Tibial nerve (tissue), 4 donors: Measurements from ENCODE around the gene DMAC1. TPM values are rescaled to one million over a fixed set of nuclear protein-coding genes. Genes with fewer than 3 reads are reported as not detected.

Experiments used
- DNase-seq, 2 donors: peaks; one replicate each; pipeline ENCODE4 v3.0.0-alpha.2; 2019; ENCODE audit warnings: low spot score in 2 of 2
- H3K27ac ChIP-seq, 4 donors: fragments of 200-600 bp; sonication (generic) in 3 of 4; one replicate each; pipeline ENCODE4 v1.5.1; 2017 to 2019; ENCODE audit warnings: mild to moderate bottlenecking in 1 of 4
- H3K27me3 ChIP-seq, 2 donors: fragments of 200-600 bp; sonication (generic) in 1 of 2; one replicate each; pipeline versions ENCODE4 v1.5.1 to v1.6.0; 2017 to 2019
- H3K36me3 ChIP-seq, 3 donors: fragments of 200-600 bp; sonication (generic); one replicate each; pipeline ENCODE4 v1.5.1; 2018 to 2019
- H3K4me1 ChIP-seq, 4 donors: fragments of 200-600 bp; sonication (generic) in 3 of 4; one replicate each; pipeline ENCODE4 v1.5.1; 2017 to 2019
- H3K4me3 ChIP-seq, 4 donors: fragments of 200-600 bp; sonication (generic) in 3 of 4; one replicate each; pipeline ENCODE4 v1.5.1; 2017 to 2019; ENCODE audit warnings: mild to moderate bottlenecking in 1 of 4, moderate library complexity in 1 of 4
- H3K9me3 ChIP-seq, 4 donors: fragments of 200-600 bp; sonication (generic) in 3 of 4; one replicate each; pipeline ENCODE4 v1.5.1; 2017 to 2019
- EP300 ChIP-seq, 2 donors: sonication (generic); formaldehyde crosslinking; IDR thresholded peaks; one replicate each; pipeline ENCODE4 v1.6.1; 2017; ENCODE audit warnings: antibody characterized with exemption in 2 of 2, mild to moderate bottlenecking in 1 of 2
- POLR2A ChIP-seq, 2 donors: fragments of 450-650 bp; IDR thresholded peaks; one replicate each; pipeline ENCODE4 v1.6.1; 2017; ENCODE audit warnings: antibody characterized with exemption in 2 of 2, mild to moderate bottlenecking in 2 of 2, moderate library complexity in 2 of 2
- WGBS, 2 donors: methylation state at CpG; one replicate each; pipeline ENCODE4 v1.1.5; 2018; 5-methylcytosine and 5-hydroxymethylcytosine counted together
- total RNA-seq, 4 donors: library from RNA; depleted of rRNA; stranded (reverse); fragments of >200 nt; gene quantifications; one replicate each; pipeline ENCODE4 v1.1.0, GENCODE V29; 2016
- TF ChIP-seq, protein P1 (sequence below), 5 experiments: fragments of 200-600 bp in 3 of 5; fragments of 450-650 bp in 2 of 5; sonication (generic) in 3 of 5; IDR thresholded peaks; one replicate each; pipeline ENCODE4 v1.5.1; 2016 to 2019; ENCODE audit warnings: antibody characterized with exemption in 5 of 5, mild to moderate bottlenecking in 3 of 5, moderate library complexity in 2 of 5

Gene DMAC1
- total RNA-seq, 4 donors from 2014 or later, result 15.9 to 18.0 (median 16.8) TPM

DNA sequence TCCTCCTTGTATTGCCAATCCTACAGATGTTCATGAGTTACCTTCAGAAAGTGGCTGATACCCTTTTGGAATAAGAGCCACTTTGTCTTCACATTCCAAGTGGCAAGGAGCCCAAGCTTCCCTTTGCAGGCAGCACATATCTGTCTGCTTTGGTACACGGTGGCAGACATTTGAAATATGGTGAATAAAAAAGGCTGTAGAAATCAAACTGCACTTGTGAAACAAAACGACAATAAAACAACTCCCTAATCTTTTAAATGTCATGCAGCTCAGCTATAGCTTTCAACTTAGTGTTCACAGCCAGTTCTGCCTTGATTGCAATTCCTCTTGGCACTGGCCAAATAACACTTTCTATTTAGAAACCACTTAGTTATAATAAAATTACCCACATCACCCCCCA, 35.0 kb upstream of the DMAC1 start:
- Histone ChIP-seq H3K36me3 (no peaks in the 10 kb centered on the region), H3K4me1 (no peaks in the 10 kb centered on the region), H3K27ac (no peak overlapping the region), H3K4me3 (no peak overlapping the region), H3K27me3 (no peaks in the 10 kb centered on the region), H3K9me3 (no peaks in the 10 kb centered on the region)
- DNase-seq, result no peak
- 38 to 40% methylated on average over 2 of the region's 2 CpGs for WGBS, 2 donors
- TF ChIP-seq, protein P1, sequence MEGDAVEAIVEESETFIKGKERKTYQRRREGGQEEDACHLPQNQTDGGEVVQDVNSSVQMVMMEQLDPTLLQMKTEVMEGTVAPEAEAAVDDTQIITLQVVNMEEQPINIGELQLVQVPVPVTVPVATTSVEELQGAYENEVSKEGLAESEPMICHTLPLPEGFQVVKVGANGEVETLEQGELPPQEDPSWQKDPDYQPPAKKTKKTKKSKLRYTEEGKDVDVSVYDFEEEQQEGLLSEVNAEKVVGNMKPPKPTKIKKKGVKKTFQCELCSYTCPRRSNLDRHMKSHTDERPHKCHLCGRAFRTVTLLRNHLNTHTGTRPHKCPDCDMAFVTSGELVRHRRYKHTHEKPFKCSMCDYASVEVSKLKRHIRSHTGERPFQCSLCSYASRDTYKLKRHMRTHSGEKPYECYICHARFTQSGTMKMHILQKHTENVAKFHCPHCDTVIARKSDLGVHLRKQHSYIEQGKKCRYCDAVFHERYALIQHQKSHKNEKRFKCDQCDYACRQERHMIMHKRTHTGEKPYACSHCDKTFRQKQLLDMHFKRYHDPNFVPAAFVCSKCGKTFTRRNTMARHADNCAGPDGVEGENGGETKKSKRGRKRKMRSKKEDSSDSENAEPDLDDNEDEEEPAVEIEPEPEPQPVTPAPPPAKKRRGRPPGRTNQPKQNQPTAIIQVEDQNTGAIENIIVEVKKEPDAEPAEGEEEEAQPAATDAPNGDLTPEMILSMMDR (IDR thresholded peaks at IDR 0.05), result no peak
- no peak for TF ChIP-seq POLR2A (IDR thresholded peaks at IDR 0.05)
- no peak for TF ChIP-seq EP300 (IDR thresholded peaks at IDR 0.05)

DNA sequence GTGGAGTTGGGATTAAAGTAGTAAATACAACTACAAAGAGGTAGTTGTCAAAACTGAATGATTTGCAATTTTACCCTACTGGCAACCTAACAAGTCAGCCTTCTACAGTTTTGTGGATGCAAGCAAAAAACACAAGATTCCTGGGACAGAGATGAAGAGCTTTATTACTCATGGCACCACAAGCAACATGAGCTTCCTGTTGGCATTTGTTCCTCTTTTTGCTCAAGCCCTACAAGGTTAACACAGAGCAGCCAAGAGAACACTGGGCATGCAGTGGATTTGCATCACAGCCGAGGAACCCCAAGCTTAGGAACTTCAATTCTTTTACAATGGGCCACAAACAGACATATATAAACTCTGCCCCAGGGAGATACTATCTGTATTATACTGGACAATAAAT, 28.8 kb upstream of the DMAC1 start:
- Histone ChIP-seq H3K4me1 (no peaks in the 10 kb centered on the region), H3K4me3 (no peak overlapping the region), H3K27me3 (no peaks in the 10 kb centered on the region), H3K36me3 (no peaks in the 10 kb centered on the region), H3K27ac (no peak overlapping the region), H3K9me3 (no peaks in the 10 kb centered on the region)
- no peak for DNase-seq
- no peak for TF ChIP-seq EP300 (IDR thresholded peaks at IDR 0.05)
- TF ChIP-seq, protein P1 (IDR thresholded peaks at IDR 0.05), result no peak
- TF ChIP-seq POLR2A (IDR thresholded peaks at IDR 0.05), result no peak
- 52 to 56% methylated on average over 1 of the region's 1 CpG for WGBS, 2 donors

DNA sequence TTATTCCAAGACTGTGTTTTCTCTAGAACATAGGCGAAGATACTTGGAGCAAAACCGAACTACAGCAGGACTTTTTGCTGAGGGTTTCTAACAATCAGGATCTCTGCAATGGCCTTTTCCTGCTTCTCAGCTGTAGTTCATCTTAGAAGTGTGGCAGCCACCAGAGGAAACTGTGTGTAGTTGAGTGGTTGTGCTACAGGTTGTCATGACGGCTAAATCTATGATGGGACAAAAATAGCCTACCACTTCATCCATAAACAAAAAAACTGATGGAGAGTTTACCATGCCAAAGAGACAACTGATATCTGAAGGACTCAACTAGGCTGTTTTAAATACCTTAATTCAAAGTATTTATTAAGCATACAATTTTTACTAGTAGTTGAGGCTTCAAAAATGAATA, 28.2 kb upstream of the DMAC1 start:
- TF ChIP-seq POLR2A (IDR thresholded peaks at IDR 0.05) (no peak), EP300 (IDR thresholded peaks at IDR 0.05) (no peak)
- TF ChIP-seq, protein P1 (IDR thresholded peaks at IDR 0.05), result no peak
- WGBS, 2 donors, result 94% methylated on average over 3 of the region's 3 CpGs

DNA sequence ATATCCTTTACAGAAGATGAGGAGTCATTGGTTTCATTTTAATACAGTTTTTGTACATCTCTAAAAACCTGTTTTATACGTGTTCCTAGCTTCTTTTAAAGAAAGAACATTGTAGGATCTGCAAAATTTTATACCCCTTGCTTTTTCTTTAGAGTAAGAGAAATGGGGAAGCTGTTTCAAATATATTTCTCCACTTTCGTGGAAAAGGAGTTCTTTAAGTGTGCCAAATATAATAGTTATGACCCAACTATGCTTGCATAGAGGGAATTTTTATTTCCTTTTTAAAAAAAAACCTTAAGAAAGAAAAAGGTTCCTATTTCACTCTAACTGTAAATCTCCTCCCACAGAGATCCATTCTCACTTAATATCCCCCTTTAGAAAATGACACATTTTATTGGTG, 27.5 kb upstream of the DMAC1 start:
- TF ChIP-seq, protein P1 (IDR thresholded peaks at IDR 0.05), result no peak
- no peak for TF ChIP-seq EP300 (IDR thresholded peaks at IDR 0.05)
- TF ChIP-seq POLR2A (IDR thresholded peaks at IDR 0.05), result no peak
- H3K27ac ChIP-seq, result no peak overlapping the region
- DNase-seq, result no peak
- no peaks in the 10 kb centered on the region for H3K9me3 ChIP-seq
- H3K36me3 ChIP-seq, result no peaks in the 10 kb centered on the region
- no peaks in the 10 kb centered on the region for H3K4me1 ChIP-seq
- no peak overlapping the region for H3K4me3 ChIP-seq
- no peaks in the 10 kb centered on the region for H3K27me3 ChIP-seq
- WGBS, 2 donors, result 59 to 64% methylated on average over 2 of the region's 2 CpGs

More for the DNA sequence above, 28.2 kb upstream of the DMAC1 start:
- no peak for DNase-seq
- H3K36me3 ChIP-seq, result no peaks in the 10 kb centered on the region
- H3K9me3 ChIP-seq, result no peaks in the 10 kb centered on the region
- H3K27me3 ChIP-seq, result no peaks in the 10 kb centered on the region
- H3K27ac ChIP-seq, result no peak overlapping the region
- H3K4me3 ChIP-seq, result no peak overlapping the region
- no peaks in the 10 kb centered on the region for H3K4me1 ChIP-seq

DNA sequence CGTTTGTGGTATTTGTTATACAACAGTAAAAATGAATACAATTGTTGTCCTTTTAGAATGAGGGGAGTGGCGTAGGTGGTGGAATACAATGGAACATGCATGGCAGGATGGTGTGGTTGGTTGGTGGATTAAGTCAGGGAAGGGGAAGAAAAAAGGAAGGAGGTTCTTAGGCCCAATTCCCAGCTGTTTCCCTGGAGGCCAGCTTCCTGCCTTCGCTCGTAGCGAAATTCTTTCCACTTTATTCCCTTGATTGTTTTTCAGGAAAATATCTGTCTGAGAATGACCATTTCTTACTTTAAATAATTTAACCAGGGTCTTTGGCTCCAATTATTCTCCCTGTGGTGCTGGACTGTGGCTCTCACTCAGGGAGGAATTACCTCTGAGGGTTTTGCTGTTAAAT, 24.1 kb upstream of the DMAC1 start:
- Histone ChIP-seq H3K9me3 (no peaks in the 10 kb centered on the region), H3K27ac (no peak overlapping the region), H3K36me3 (no peaks in the 10 kb centered on the region), H3K4me1 (no peaks in the 10 kb centered on the region), H3K4me3 (no peak overlapping the region), H3K27me3 (no peaks in the 10 kb centered on the region)
- DNase-seq, result no peak
- TF ChIP-seq EP300 (IDR thresholded peaks at IDR 0.05) (no peak), POLR2A (IDR thresholded peaks at IDR 0.05) (no peak)
- TF ChIP-seq, protein P1 (IDR thresholded peaks at IDR 0.05), result no peak
- WGBS, 2 donors, result 54 to 69% methylated on average over 5 of the region's 5 CpGs
